ENCODE measurements around the gene THADA.
"Not testable (repeated sequence)": the region's sequence is repeated elsewhere in the genome, so short reads cannot be mapped to it uniquely, and the experiment has no call there.

Gene THADA

GRCh38 chr2:43314299-43314927 lies 281.4 kb downstream of the THADA start:
- no peak for FAIRE-seq

GRCh38 chr2:43313642-43314017 lies 282.2 kb downstream of the THADA start:
- FAIRE-seq: no peak

GRCh38 chr2:43312755-43313641 lies 282.8 kb downstream of the THADA start:
- no peak for FAIRE-seq

DNA sequence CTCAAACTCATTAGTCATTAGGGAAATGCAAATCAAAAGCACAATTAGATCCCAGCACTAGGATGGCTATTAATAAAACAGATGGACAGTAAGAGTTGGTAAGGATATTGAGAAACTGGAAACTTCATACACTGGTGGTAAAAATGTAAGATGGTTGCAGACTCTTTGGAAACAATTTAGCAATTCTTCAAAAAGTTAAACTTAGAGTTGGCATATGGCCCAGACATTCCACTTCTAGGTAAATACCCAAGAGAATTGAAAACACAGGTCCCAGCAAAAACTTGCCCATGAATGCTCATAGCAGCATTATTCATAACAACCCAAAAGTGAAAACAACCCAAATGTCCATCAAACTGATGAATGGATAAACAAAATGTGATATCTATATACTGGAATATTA lies 284.6 kb downstream of the THADA start:
- FAIRE-seq: no peak

DNA sequence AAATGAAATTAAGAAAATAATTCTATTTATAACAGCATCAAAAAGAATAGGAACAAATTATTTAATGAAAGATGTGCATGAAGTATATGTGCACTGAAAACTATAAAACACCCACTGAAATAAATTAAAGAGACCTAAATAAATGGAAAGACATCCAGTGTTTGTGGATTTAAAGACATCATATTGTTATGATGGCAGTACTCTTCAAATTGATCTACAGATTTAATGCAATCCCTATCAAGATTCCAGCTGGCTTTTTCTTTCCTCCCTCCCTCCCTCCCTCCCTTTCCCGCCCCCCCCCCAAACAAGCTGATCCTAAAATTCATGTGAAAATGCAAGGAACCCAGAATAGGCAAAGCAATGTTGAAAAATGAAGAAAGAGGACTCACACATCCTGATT lies 285.9 kb downstream of the THADA start:
- FAIRE-seq: no peak

- no peak for FAIRE-seq
These were observed 287.9 kb downstream of the THADA start for GRCh38 chr2:43307973-43308372.

- no peak for FAIRE-seq
These were observed 288.8 kb downstream of the THADA start for GRCh38 chr2:43307046-43307445.

DNA sequence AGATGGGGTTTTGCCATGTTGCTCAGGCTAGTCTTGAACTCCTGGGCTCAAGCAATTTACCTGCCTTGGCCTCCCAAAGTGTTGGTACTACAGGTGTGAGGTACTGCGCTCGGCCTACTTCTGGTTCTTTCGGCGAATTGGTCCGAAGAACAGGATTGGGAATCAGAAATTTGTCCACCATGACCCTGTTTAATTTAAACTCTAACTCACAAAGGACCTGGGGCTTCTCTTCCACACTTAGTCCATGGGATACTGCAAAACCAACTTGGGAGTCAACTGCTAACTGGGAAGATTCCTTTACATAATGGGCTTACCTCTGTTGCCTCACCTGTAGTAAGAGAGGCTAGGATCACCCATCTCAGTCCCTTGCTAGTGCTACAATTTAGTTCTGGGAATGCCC lies 289.6 kb downstream of the THADA start:
- FAIRE-seq: no peak

DNA sequence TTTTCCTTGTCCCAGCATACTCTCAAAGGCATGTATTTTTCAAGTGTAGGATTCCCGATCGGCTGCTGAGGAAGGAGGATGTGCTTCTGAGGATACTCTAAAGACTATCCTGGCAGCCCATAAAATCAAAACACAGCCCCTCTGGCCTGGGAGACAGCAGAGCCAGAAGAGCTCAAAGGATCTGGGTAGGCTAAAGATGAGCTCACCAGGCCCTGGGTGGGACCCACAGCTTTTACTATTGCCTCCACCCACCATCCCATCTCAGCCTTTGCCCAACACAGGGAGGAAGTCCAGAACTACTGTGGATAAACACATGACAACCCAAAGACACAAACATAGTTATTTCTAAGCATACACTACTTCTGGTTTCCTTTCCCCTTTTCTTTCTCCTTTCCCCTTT lies 290.3 kb downstream of the THADA start:
- no peak for FAIRE-seq

- no peak for FAIRE-seq
These were observed 290.8 kb downstream of the THADA start for GRCh38 chr2:43305012-43305411.

DNA sequence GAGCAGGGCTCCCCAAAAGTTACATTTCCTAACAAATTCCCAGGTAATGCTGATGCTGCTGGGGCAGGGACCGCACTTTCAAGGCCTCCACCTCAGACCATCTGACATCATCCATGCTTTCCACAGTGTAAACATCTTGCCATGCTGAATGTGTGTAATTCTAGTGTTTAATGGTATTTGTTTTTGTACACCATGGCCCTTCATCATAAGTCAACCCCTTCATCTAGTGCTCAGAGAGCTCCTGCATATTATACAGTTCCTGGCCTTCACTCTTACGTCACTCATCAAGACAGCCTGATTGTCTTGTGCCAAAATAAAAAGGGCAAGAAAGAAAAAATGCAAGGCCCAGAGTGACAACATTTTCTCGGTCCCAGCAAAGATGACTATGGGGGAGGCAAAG lies 291.9 kb downstream of the THADA start:
- no peak for FAIRE-seq

- no peak for FAIRE-seq
These were observed 292.8 kb downstream of the THADA start for GRCh38 chr2:43302961-43303494.

GRCh38 chr2:43302182-43302960 lies 293.5 kb downstream of the THADA start:
- no peak for FAIRE-seq

DNA sequence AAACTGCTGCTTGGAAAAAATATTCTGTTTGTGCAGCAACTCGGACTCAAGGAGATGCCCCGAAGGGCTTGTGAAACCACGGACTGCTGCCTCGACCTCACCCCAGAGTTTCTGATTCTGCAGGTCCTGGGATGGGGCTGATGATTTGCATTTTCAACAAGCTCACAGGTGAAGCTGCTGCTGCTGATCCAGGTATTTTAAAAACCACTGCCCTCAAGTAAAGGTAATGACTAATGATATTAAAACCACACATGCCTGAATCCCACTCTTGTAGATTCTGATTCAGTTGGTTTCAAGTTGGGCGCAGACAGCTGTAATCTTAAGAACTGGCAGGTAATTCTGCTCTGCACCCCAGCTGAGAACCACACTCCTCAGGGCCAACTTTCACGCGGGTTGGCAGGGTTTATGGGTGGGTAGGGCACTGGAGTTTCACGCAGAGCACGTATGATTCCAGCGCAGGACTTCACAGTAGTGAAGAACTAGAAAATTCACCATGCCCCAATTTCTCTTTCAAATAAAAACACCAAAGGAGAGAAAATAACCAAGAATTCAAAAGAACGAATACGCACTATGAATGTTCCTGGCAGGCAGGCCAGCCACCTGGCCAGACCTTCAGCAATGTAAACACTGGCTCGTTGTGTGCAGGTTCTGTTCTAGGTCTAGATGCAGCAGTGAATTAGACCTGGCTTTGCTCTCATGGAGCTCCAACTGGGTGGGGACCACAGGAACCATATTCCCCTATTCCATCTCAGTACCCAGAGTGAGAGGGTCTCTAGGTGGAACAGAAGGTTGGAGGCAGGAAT lies 294.9 kb downstream of the THADA start:
- FAIRE-seq: no peak

DNA sequence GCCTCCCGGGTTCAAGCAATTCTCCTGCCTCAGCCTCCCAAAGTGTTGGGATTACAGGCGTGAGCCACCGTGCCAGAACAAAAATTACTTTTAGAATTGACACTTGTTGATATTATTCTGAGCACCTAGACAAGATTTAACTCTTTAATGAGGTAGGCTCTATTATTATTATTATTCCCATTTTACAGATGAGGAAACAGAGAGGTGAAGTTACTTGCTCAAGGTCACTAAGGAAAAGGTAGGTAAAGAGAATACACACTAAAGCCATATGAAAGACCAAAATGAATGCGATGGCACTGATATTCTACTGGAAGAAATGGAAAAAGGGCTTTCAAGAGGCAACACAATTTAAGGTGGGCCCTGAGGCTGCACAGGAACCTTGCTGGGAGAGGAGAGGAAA lies 295.6 kb downstream of the THADA start:
- FAIRE-seq: no peak

GRCh38 chr2:43298500-43298899 lies 297.3 kb downstream of the THADA start:
- no peak for FAIRE-seq

- not testable (repeated sequence) for FAIRE-seq
These were observed 298.1 kb downstream of the THADA start for GRCh38 chr2:43297740-43298139.

DNA sequence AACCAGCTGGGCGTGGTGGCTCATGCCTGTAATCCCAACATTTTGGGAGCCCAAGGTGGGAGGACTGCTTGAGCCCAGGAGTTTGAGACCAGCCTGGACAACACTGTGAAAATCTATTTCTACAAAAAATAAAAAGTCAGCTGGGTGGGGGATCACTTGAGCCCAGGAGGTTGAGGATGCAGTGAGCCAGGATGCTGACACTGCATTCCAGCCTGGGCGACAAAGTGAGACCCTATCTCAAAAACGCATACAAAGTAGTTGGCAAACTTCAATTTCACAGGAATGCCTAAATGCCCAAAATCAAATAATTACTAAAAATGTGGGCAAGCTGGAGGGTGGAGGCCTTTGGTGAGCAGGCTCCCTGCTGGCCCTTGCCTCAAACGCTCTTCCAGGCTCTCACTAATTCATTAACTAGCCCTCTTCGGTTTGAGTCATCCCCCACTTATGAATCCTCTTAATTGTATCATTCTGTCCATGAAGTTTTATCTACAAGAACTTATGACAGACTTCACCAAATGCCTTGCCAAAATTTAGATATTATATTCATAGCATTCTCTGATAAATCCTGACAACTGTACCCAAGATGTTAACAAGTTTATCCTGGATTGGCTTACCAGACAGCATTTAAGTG lies 300.8 kb downstream of the THADA start:
- no peak for FAIRE-seq

- no peak for FAIRE-seq
These were observed 301.8 kb downstream of the THADA start for GRCh38 chr2:43293744-43294695.

- FAIRE-seq: no peak
These were observed 302.7 kb downstream of the THADA start for GRCh38 chr2:43292851-43293743.

Measured in colon (tissue), 2 donors.